AG09309 (cell line): Measurements from ENCODE around the gene GTPBP4.
"Not testable (repeated sequence)": the region's sequence is repeated elsewhere in the genome, so short reads cannot be mapped to it uniquely, and the experiment has no call there.

Experiments
- DNase-seq: peaks from one replicate; pipeline ENCODE4 v3.0.0-alpha.2; 2010; ENCODE audit warnings: low read depth
- H3K4me3 ChIP-seq: 2 replicates; pipeline ENCODE4 v1.5.1; 2011; ENCODE audit warnings: mild to moderate bottlenecking, low read depth, low read length, moderate library complexity; ENCODE audit not compliant: control insufficient read depth
- TF ChIP-seq, protein P1 (sequence below): IDR thresholded peaks from 2 replicates; pipeline ENCODE4 v1.5.1; 2011; ENCODE audit warnings: mild to moderate bottlenecking, low read depth, low read length, inconsistent platforms; ENCODE audit not compliant: insufficient read depth, control insufficient read depth; ENCODE audit errors: missing control alignments

GTPBP4 gene

DNA sequence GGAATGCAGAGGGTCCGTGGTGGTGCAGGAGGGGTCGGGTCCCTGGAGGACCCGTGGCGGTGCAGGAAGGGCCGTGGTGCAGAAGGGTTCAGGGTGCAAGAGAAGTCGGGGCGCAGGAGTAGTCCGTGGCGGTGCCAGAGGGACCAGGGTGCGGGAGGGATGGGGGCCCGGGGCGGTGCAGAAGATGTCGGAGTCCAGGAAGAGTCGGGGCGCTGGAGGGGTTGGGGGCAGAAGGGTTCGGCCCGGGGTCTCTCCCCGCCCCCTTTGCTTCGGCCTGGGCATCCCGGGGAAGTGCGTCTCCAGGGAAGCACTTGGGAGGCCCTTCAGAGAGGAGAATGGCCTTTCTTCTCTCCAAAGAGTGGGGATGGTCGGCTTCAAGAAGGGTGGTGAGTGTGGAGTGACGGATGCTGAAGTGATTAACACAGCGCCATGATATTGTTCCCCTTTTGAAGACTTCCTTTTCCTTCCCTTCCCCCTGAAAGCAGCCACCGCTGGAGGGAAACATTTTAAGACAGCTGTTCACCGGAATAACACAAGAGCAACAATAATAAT lies 68.9 kb downstream of the GTPBP4 start:
- H3K4me3 ChIP-seq: peak overlapping the region; percentile 75
- DNase-seq: no peak
- TF ChIP-seq, protein P1, sequence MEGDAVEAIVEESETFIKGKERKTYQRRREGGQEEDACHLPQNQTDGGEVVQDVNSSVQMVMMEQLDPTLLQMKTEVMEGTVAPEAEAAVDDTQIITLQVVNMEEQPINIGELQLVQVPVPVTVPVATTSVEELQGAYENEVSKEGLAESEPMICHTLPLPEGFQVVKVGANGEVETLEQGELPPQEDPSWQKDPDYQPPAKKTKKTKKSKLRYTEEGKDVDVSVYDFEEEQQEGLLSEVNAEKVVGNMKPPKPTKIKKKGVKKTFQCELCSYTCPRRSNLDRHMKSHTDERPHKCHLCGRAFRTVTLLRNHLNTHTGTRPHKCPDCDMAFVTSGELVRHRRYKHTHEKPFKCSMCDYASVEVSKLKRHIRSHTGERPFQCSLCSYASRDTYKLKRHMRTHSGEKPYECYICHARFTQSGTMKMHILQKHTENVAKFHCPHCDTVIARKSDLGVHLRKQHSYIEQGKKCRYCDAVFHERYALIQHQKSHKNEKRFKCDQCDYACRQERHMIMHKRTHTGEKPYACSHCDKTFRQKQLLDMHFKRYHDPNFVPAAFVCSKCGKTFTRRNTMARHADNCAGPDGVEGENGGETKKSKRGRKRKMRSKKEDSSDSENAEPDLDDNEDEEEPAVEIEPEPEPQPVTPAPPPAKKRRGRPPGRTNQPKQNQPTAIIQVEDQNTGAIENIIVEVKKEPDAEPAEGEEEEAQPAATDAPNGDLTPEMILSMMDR: no peak

DNA sequence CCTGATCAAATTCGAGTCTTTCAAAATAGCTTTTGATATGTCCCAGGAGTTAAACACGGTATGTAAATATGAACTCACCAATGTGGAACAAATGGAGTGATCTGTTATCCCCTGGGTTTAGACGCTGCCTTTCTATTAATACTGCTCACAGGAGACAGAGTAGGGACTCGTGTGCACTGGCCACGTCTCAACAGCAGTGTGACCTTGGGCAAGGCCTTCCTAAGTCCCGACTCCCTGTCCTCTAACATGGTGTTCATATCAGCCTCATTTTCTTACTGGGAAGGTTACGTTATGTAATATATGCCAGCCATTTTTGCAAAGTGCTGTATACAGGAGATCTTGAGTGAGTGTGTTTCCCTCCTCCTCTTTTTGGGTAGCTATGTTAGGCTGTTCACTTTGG lies 69.8 kb downstream of the GTPBP4 start:
- no peak overlapping the region for H3K4me3 ChIP-seq
- no peak for DNase-seq
- TF ChIP-seq, protein P1: no peak

DNA sequence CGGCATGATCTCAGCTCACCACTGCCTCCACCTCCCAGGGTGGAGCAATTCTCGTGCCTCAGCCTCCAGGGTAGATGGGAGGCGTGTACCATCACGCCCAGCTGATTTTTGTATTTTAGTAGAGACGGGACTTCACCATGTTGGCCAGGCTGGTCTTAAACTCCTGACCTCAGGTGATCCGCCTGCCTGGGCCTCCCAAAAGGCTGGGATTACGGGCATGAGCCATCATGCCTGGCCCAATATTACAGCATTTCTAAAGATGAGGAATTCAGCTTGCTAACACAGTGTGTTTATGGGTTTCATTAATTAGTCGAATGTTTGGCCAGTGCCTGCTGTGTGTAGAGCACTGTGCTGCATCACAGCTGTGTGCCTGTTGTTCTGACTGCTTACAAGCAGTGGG lies 71.7 kb downstream of the GTPBP4 start:
- DNase-seq: no peak
- H3K4me3 ChIP-seq: no peak overlapping the region
- TF ChIP-seq, protein P1: no peak

DNA sequence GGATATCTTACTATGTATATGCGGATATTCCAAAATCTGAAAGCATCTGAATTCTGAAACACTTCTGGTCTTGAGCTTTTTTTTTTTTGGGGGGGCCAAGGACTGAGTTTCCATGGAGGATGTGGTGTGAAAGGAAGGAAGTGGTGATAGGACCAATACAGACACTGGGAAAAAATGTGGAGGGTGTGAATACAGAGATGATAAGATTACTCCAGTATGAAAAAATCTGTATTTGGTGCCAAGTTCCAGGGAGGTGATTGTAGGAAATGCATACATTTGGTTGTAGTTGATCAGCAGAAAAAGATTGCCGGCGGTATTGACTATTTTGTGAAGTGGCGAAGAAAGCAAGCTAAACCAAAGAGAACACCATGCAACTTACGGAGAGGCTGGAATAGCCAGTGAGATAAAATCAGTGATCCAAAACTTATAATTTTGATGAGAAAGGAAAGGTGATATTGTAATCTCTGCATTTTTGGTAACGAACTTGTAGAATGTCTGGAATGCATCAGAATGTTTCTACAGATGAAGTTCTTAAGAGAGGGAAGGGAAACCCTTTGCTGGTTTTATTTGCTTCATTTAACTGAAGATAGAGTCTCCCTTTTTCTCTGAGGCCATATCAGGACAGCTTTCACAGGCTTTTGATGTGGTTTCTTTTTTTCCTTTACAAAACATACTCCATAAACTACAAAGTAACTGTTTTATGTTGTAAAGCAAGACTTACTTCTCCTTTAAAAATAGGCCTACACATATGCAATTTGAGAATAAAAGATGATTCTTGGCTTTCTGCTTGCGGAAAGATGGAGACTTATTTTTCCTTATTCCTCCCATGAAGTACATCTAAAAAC lies 73.9 kb downstream of the GTPBP4 start:
- DNase-seq: no peak

DNA sequence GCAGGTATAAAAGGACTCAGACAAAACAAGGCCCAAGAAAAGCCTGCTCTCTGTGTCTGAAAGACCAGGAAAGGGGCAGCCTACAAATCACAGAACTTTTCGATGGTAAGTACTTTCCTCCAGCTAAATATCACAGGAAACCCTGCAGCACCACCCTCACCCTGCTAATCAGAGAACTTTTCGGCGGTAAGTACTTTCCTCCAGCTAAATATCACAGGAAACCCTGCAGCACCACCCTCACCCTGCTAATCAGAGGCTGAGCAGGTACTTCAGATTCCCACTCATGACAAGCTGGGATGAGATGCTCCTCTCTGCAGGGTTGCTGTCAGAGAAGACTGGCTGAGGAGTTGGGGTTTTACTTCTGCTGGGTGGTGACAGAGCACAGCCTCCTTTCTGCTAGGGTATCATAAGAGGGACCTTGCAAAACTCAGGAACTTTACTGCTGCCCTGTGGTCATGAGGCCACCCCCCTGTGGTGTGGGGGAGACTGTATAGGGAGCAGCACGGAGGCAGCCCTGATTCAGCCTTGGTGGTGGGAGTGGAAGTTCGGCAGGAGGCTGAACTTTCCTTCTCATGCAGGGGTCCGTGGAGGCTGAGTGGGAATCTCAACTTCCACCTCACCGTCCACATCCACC lies 75.1 kb downstream of the GTPBP4 start:
- TF ChIP-seq, protein P1: no peak
- no peak for DNase-seq
- no peak overlapping the region for H3K4me3 ChIP-seq

More for the DNA sequence above, 73.9 kb downstream of the GTPBP4 start:
- TF ChIP-seq, protein P1: no peak
- H3K4me3 ChIP-seq: no peak overlapping the region

DNA sequence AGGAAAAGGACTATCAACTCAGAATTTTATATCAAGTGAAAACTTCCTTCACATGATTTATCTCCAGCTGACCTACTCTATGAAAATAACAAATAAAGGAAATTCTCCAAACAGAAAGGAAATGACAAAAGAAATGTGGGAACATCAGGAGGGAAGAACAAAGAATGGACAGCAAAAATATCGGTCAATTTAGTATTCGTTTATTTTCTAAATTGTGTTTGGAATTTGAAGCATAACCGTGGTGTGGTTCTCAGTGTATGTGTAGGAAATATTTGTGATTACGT lies 76.7 kb downstream of the GTPBP4 start:
- H3K4me3 ChIP-seq: no peak overlapping the region
- TF ChIP-seq, protein P1: no peak
- no peak for DNase-seq

DNA sequence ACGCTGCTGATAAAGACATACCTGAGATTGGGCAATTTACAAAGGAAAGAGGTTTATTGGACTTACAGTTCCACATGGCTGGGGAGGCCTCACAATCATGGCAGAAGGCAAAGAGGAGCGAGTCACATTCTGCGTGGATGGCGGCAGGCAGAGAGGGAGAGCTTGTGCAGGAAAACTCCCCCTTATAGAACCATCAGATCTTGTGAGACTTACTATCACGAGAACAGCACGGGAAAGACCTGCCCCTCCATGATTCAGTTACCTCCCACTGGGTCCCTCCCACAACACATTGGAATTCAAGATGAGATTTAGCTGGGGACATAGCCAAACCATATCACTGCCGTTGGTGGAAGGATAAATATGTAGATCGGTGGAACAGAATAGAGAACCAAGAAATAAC lies 78.5 kb downstream of the GTPBP4 start:
- H3K4me3 ChIP-seq, DNase-seq: not testable (repeated sequence)
